Activated CD4-positive, alpha-beta T cell treated with anti-CD3 and anti-CD28 coated beads for 1 hour (primary cell): ENCODE measurements around the gene SSH3.

Experiments used
- DNase-seq: peaks from one replicate; pipeline ENCODE4 v3.0.0-alpha.2; 2020

Gene SSH3

GRCh38 chr11:67349036-67349435, 45.7 kb downstream of the SSH3 start:
- no peak for DNase-seq

GRCh38 chr11:67349457-67349856, 46.1 kb downstream of the SSH3 start:
- DNase-seq: no peak

GRCh38 chr11:67349928-67350465, 46.7 kb downstream of the SSH3 start:
- no peak for DNase-seq

GRCh38 chr11:67351275-67352005, 48.1 kb downstream of the SSH3 start:
- peak; percentile 53 for DNase-seq

- no peak for DNase-seq
Observed at GRCh38 chr11:67352546-67353316, 49.4 kb downstream of the SSH3 start.

- peak; percentile 92 for DNase-seq
Observed at GRCh38 chr11:67353317-67354074, 50.2 kb downstream of the SSH3 start, which contains the start of gene POLD4. TSS of gene POLD4 (minus strand) at chr11:67353546. CDS start at chr11:67353399, 147 bp downstream.

GRCh38 chr11:67354075-67355022, 51.0 kb downstream of the SSH3 start:
- no peak for DNase-seq

- no peak for DNase-seq
Observed at GRCh38 chr11:67355023-67355793, 51.9 kb downstream of the SSH3 start.

- DNase-seq: no peak
Observed at GRCh38 chr11:67355794-67356386, 52.6 kb downstream of the SSH3 start.

GRCh38 chr11:67356387-67356863, 53.1 kb downstream of the SSH3 start:
- no peak for DNase-seq

- peak; percentile 48 for DNase-seq
Observed at GRCh38 chr11:67356864-67357561, 53.7 kb downstream of the SSH3 start.

GRCh38 chr11:67357831-67358670, 54.7 kb downstream of the SSH3 start:
- no peak for DNase-seq
